Lung microvascular endothelial cell (primary cell): Measurements from ENCODE around the gene ERRFI1. TPM values are rescaled to one million over a fixed set of nuclear protein-coding genes. Genes with fewer than 3 reads are reported as not detected.

ENCODE experiments used
- DNase-seq, 2 donors: peaks; one replicate each; pipeline versions ENCODE4 v3.0.0 to v3.0.0-alpha.2; 2010; ENCODE audit warnings: low read depth in 2 of 2
- total RNA-seq: library from RNA; depleted of rRNA; stranded (reverse); fragments of >200 nt; gene quantifications from 2 replicates; pipeline ENCODE4 v1.2.1, GENCODE V29; 2014

Gene ERRFI1
- total RNA-seq, 1 donor from 2014 or later: 112 TPM

GRCh38 chr1:8043621-8044020 lies 17.5 kb upstream of the ERRFI1 start:
- no peak for DNase-seq

GRCh38 chr1:8042134-8042533 lies 16.0 kb upstream of the ERRFI1 start:
- DNase-seq: no peak

- peak; percentile 56 to 98 for DNase-seq
These were observed 14.5 kb upstream of the ERRFI1 start for GRCh38 chr1:8040586-8040985.

- DNase-seq: no peak
These were observed 13.0 kb upstream of the ERRFI1 start for GRCh38 chr1:8039071-8039470.

DNA sequence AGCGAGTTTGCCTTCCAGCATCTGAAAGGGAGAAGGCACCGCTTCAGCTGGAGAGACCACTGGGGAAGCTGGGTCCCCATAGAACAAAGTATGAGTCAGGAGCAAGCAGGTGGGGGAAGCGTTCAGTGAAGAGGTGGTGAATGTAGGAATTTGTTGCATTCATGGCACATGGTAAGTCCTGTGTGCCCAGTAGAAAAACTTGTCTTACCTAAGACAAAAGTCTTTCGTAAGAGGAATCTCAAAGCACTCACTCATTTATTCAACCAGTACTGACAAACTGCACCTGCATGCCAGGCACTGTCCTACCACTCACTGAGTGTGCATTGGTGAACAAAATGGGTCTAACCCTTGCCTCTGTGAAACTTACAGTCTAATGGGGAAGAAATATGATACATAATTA lies 9.2 kb upstream of the ERRFI1 start:
- DNase-seq: no peak

GRCh38 chr1:8033322-8033721 lies 7.2 kb upstream of the ERRFI1 start:
- DNase-seq: peak in 1 of 2 donors; percentile 68

DNA sequence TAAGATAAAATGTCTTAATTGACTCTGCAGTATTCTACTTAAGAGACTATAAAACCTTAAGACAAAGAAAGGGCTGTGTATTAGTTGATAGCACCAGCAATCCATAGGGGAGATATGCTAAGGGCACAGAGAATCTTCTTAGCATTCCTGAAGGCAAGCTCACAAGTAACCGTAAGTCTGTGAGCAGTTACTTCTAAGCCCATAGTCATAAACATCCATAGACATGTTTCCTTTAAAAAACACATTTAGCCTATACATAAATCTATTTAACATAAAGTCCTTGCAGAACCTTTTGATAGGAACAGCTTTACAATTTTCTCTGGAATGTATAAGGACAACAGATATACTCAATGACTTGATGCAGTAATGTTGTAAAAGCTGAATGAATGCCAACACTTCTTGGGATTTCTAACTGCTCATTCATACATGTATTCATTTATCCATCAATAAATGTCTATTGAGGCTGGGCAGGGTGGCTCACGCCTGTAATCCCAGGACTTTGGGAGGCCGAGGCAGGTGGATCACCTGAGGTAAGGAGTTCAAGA lies 6.3 kb upstream of the ERRFI1 start:
- DNase-seq: no peak

DNA sequence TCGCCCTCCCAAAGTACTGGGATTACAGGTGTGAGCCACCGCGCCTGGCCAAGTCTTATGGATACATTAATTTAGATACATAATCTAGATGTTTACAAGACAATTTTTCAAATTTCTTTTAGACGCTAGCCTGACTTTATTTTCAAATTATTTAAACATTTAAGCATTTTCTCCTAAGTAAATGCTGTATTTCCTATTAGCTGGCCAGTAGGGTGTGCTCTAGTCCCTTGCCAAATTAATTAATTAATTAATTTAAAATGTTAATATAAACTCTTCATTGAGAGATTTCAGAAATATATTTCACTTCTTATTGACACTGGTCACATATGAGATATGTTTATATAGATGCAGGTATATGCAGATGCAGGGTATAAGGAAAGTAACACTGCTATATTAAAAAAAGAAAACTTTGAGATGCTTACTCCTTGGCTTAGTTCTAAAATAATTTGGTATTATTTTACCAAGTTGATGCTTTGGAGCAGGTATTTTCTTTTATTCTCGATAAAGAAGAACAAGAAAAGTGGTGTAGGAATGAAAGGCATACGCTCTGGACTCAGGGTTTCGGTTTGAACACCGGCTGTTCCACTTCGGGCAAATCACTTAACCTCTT lies 5.2 kb upstream of the ERRFI1 start:
- DNase-seq: peak; percentile 73 to 80

GRCh38 chr1:8028571-8028910 lies 2.4 kb upstream of the ERRFI1 start:
- no peak for DNase-seq

DNA sequence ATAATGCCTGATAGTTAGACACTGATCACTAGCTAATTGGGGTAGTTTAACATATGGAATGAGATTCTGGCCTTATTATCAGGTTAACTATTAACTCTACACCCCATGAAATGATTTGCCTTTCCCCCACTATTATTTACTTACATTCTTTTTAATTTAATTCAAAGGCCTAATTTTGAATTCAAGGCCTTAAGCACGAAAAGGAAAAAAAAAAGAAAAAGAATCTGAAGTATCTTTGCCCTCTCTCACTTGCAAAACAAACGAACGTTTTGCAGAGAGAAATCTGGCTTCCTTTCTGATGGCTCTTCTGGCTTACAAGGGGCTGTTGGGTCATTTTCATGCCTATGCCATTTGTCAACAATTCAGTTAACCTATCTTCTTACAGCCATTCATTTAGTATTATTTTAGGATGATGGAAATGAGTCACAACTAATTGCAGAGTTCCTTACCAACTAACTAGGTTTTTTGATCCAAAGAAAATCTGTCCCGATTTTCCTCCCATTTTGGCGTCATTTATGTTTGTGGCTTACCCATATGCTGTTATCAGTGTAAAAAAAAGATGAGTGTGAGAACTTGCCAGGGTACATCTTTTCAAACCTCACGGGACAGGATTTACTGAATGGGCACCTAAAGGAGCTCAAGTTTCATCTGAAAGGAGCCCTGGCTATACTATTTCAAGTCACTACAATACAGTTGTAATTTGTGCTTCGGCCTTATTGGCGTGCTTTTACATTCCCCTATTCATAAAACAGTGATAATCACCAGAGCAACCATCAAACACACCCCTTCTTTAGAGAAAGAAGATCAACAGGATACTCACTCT lies 1.9 kb upstream of the ERRFI1 start:
- peak; percentile 58 to 82 for DNase-seq

DNA sequence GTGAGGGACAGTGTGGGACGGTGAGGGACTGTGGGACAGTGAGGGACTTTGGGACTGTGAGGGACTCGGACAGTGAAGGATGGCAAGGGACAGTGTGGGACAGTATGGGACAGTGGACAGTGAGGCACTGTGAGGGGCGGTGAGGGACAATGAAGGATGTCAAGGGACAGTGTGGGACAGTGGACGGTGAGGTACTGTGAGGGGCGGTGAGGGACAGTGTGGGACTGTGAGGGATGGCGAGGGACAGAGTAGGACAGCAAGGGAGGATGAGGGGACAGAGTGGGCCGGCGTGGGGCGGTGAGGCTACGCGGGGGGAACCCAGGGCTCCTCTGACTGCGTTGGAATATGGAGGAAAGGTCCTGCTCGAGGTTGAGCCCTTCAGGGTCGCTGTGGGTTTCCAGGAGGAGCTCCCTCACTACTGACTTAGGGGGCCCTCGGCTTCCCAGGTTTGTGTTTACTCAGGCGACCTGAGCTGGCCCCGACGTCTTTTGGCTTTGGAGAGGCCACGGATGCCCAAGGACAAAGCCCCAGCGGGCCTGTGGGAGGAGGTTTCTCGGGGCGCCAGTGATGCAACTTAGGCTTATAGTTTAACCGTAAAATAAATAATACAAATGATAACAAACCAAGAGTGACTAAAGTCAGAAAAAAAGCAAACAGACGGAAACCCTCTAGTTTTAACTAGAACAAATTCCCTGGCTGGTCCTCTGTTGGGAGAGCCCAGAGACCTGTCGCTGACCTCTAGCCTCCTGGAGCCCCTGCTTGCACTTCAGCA lies 1.1 kb upstream of the ERRFI1 start:
- DNase-seq: no peak

DNA sequence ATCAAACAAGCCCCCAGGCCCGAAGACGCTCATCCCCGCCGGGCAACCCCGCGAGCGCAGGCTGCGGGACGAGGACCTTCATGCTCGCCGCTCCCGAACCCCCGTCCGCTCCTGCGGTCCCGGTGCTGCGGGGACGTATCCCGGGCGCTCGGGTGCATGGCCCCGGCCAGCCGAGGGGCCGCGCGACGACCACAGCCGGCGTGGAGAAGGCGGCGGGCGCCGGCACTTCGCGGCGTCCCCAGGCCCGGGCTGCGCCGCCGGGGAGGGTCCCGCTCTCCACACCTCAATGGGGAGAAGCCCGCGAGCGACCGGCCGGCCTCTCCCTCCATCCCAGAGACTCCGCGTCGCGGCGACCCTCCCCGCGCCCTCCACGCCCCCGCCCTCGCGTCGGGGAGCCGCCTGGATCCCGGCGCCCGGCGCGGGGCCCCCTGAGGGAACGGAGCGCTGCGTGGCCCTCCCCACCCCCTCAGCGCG lies 401 bp downstream of the ERRFI1 start:
- no peak for DNase-seq

GRCh38 chr1:8025061-8025670 lies 943 bp downstream of the ERRFI1 start:
- DNase-seq: no peak

DNA sequence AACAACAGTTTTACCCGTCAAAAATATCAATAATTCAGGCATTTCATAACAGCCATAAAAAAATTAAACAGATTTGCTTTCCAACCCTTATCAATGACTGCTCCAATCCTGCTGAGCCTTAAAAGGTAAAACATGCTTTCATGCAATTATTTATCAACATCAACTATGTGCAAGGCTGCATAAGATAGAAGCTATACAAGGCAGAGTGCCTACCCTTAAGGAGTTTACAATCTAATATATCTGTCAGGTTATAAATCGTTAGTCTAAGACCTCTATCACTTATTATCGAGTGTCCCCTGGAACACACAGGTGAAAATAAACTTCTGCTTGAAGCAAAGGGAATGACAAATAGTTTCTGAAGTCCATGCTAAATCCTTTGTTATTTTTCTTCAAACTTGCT lies 1.8 kb downstream of the ERRFI1 start:
- no peak for DNase-seq

DNA sequence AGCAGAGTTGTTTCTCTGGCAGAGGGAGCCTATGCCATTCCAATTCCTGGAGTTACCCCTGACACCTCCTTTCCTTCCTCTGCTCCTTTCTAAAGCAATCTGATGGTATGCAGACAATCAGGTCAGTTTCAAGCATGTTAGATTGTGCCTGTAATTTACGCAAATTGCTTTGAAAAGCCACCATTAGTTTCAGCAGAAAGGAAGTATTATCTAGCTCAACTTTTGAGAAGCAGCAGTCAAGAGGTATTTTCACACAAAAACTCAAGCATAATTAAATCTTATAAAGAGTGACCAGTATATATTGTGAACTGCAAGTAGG lies 2.2 kb downstream of the ERRFI1 start:
- DNase-seq: no peak

DNA sequence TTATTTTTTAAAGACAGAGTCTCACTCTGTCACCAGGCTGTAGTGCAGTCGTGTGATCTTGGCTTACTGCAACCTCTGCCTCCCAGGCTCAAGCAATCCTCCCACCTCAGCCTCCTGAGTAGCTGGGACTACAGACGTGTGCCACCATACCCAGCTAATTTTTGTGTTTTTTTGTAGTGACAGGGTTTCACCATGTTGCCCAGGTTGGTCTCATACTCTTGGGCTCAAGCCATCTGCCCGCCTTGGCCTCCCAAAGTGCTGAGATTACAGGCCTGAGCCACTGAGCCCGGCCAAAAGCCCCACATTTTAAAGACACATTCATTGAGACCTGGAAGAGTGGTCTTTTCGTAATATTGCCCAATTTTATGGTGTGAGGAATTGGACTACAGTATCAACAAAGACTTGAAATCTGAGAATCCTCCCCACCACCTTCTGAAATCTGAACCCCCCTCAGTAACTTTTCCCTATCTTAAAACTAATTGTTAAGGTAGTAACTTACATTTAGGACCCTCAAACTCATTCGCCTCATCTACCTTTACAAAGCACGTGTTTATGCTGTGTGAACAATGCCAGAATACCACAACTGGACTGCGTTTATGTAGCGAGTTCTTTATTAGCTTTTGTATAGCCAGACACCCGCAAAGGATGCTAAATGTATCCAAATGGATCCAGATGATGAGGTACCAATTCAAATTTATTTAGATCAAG lies 2.7 kb downstream of the ERRFI1 start:
- no peak for DNase-seq

DNA sequence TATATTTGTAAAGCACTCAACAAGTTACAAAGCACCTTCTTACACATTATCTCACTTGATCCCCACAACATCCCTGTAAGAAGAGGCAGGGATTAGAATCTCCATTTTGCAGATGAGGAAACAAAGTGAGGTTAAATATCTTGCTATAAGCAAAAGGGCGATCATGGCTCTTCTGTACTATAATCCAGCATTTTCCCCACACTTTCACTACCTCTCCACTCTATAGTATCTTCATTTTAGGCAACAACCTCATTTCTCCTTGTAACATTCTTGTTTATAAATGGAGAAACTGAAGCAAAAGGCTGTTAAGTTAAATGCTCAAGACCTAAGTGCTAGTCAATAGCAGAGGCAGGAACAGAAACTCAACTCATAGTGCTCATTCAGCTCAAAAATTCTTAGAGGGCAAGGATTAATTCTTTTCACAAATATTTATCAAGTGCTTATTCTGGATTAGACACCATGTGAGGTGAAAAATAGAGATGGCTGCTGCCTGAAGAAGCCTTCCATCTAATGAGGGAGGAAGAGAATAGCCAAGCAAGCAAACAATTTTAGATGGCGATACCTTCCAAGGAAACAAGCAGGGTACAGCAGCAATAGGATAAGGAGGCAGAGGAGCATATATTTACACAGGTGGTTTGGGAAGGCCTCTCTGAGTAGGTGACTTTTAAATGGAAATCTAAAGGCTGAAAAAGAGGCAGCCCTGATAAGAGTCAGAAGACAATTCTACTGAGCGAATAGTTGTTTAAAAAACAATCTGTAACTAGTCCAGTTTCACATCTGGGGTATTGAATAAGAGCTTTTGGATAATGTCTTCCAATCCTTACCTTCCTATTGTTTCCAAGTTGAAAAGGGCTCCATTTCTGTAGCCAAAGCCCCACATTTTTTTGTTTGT lies 3.5 kb downstream of the ERRFI1 start:
- no peak for DNase-seq

DNA sequence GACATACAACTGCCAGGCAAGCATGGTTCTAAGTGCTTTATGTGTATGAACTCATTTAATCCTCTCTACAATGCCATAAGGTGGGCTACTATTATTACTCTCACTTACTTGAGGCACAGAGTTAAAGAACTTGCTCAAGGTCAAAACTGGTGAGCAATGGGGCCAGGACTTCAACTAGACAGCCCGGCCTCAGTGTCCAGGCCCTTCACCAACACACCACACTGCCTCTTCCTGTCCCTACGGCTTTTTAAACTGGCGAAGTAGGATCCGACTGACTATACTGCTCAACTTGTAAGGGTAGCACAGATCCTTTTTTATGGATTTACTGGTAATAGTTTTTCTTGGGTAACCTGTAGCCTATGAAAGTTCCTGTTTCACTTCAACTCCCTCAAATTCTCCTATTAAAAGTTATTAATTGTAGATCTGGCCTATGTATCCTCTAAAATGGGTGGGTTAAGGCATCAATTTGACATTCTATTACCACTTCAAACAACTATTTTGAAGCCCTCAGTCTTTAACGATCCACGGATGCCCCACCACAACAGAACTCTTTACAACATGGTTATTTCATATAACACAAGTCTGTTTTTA lies 4.3 kb downstream of the ERRFI1 start:
- DNase-seq: no peak

- peak; percentile 38 to 81 for DNase-seq
These were observed 6.1 kb downstream of the ERRFI1 start for GRCh38 chr1:8020032-8020431.

GRCh38 chr1:8019229-8019620 lies 6.9 kb downstream of the ERRFI1 start:
- DNase-seq: no peak
